GM23248 (cell line): ENCODE data around the gene C1orf52. TPM values are rescaled to one million over a fixed set of nuclear protein-coding genes. Genes with fewer than 3 reads are reported as not detected.
A peak's percentile ranks its signal among the peaks of the same experiment; 100 is the strongest.

Experiments
- DNase-seq: peaks from one replicate; pipeline ENCODE4 v3.0.0-alpha.2; 2015
- H2AFZ ChIP-seq: fragments of 200-600 bp; sonication (generic); 2 replicates; pipeline ENCODE4 v1.6.1; 2016; ENCODE audit warnings: antibody characterized with exemption
- H3F3A ChIP-seq: fragments of 200-600 bp; sonication (generic); 2 replicates; pipeline ENCODE4 v1.6.1; 2016; ENCODE audit warnings: mild to moderate bottlenecking, antibody characterized with exemption, mixed run types; ENCODE audit not compliant: insufficient read depth
- H3K27ac ChIP-seq: fragments of 200-600 bp; sonication (generic); 2 replicates; pipeline ENCODE4 v1.5.1; 2016; ENCODE audit warnings: mild to moderate bottlenecking
- H3K27me3 ChIP-seq: fragments of 200-600 bp; sonication (generic); replicated peaks from 2 replicates; pipeline ENCODE4 v1.6.1; 2016; ENCODE audit warnings: mild to moderate bottlenecking; ENCODE audit not compliant: insufficient read depth
- H3K36me3 ChIP-seq: fragments of 200-600 bp; sonication (generic); 2 replicates; pipeline ENCODE4 v1.6.1; 2016; ENCODE audit warnings: low read depth, mild to moderate bottlenecking
- H3K4me1 ChIP-seq: fragments of 200-600 bp; sonication (generic); 2 replicates; pipeline ENCODE4 v1.6.1; 2016; ENCODE audit warnings: mild to moderate bottlenecking; ENCODE audit not compliant: insufficient read depth
- H3K4me2 ChIP-seq: fragments of 200-600 bp; sonication (generic); one replicate; pipeline ENCODE4 v1.6.1; 2016; ENCODE audit warnings: mild to moderate bottlenecking; ENCODE audit not compliant: unreplicated experiment
- H3K4me3 ChIP-seq: fragments of 200-600 bp; sonication (generic); 2 replicates; pipeline ENCODE4 v1.5.1; 2016; ENCODE audit warnings: mild to moderate bottlenecking
- H3K79me2 ChIP-seq: fragments of 200-600 bp; sonication (generic); 2 replicates; pipeline ENCODE4 v1.6.1; 2016; ENCODE audit warnings: mild to moderate bottlenecking; ENCODE audit not compliant: insufficient read depth
- H3K9ac ChIP-seq: fragments of 200-600 bp; sonication (generic); 2 replicates; pipeline ENCODE4 v1.6.1; 2016; ENCODE audit warnings: mild to moderate bottlenecking
- H3K9me2 ChIP-seq: fragments of 200-600 bp; sonication (generic); 2 replicates; pipeline ENCODE4 v1.6.1; 2016; ENCODE audit warnings: mixed run types, mild to moderate bottlenecking, moderate library complexity; ENCODE audit not compliant: insufficient read depth
- H3K9me3 ChIP-seq: fragments of 200-600 bp; sonication (generic); one replicate; pipeline ENCODE4 v1.6.1; 2017; ENCODE audit warnings: low read depth
- H4K20me1 ChIP-seq: fragments of 200-600 bp; sonication (generic); 2 replicates; pipeline ENCODE4 v1.6.0; 2016; ENCODE audit not compliant: insufficient read depth
- EZH2 ChIP-seq: fragments of 200-600 bp; sonication (generic); IDR thresholded peaks from 2 replicates; pipeline ENCODE4 v1.6.1; 2018; ENCODE audit warnings: antibody characterized with exemption, mild to moderate bottlenecking; ENCODE audit not compliant: insufficient read depth, poor library complexity, severe bottlenecking
- EZH2phosphoT487 ChIP-seq: fragments of 200-600 bp; sonication (generic); IDR thresholded peaks from 2 replicates; pipeline ENCODE4 v1.6.1; 2018; ENCODE audit warnings: antibody characterized with exemption, moderate library complexity, mild to moderate bottlenecking, low read depth; ENCODE audit not compliant: insufficient read depth
- WGBS, 2 experiments: methylation state at CpG; one replicate each; pipeline ENCODE4 v1.1.6; 2015 to 2017; ENCODE audit warnings: low lambda C conversion rate in 2 of 2, low coverage in 1 of 2; ENCODE audit errors: missing lambda C conversion rate in 2 of 2; 5-methylcytosine and 5-hydroxymethylcytosine counted together
- in situ Hi-C: fragments of 300-500 bp; cut with MboI; formaldehyde crosslinking; loops from 2 replicates; pipeline ENCODE4 v1.15.0; 2020
- polyA plus RNA-seq: library from polyadenylated mRNA; unstranded; fragments of >200 nt; fragmentation: Nextera tagmentation; extraction: Ambion mirVana; gene quantifications from 2 replicates; pipeline ENCODE4 v1.2.1, GENCODE V29; 2016
- total RNA-seq: library from RNA; depleted of rRNA; stranded (reverse); fragments of >200 nt; shearing (Covaris generic); gene quantifications from 2 replicates; pipeline ENCODE4 v1.2.3, GENCODE V29; 2014

The C1orf52 gene
- total and polyA plus RNA-seq, 2 experiments from 2014 or later: 26.7 to 72.4 TPM

DNA sequence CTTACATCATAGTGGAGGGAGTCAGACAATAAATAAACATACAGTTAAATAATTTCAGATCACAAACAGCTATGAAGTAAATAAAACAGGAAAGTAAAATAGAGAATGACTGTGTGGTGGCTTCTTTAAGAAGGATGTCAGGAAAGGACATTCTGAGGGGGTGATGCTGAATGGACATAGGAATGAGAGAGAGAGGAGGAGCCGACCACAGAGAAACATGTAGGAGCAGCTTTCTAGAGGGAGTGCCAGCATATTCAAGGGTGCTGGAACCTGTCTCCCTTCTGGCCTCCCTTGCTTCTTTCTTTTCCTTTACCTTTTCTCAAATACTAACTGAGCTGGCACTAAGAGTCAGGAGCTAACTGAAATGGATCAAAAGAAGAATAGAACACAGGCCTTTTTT lies 37.5 kb upstream of the C1orf52 start:
- Histone ChIP-seq H3K79me2 (no peaks in the 10 kb centered on the region), H3K9me3 (no peaks in the 10 kb centered on the region), H3K4me3 (peak overlapping the region; percentile 56), H3K36me3 (no peaks in the 10 kb centered on the region), H3K9ac (peak overlapping the region; percentile 63), H4K20me1 (no peaks in the 10 kb centered on the region), H3K9me2 (no peaks in the 10 kb centered on the region), H3K4me1 (peaks cover 37% of the 10 kb centered on the region), H3K4me2 (peak overlapping the region; percentile 77), H3K27ac (peak overlapping the region; percentile 80), H2AFZ (no peak overlapping the region), H3F3A (peaks cover 25% of the 10 kb centered on the region), H3K27me3 (no peaks in the 10 kb centered on the region)
- DNase-seq: peak; percentile 67
- WGBS, 2 experiments: 9 to 13% methylated on average over 1 of the region's 1 CpG
- TF ChIP-seq EZH2phosphoT487: no peak
- TF ChIP-seq EZH2: no peak
- in situ Hi-C loops: no loop called here

DNA sequence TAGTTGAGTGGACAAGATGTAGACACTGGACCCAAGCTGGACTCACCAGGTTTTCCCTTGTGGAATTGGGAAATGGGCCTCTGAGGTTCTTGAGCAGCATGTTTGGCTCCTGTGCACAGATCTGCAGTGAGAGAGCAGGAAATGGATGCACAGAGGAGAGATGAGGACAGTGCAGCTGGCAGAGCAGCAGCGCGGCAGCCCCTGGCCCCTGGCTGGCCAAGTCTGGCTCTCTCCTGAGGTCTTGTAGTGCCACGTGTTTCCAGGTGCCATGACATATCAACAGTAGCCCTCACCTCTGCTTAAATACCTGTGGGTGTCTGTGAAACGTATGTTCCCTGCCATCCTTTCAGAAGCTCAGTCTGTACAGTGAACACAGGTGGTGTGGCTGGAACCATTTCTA lies 36.2 kb upstream of the C1orf52 start:
- H4K20me1 ChIP-seq: no peaks in the 10 kb centered on the region
- H3K4me3 ChIP-seq: no peak overlapping the region
- H3K36me3 ChIP-seq: no peaks in the 10 kb centered on the region
- H2AFZ ChIP-seq: no peak overlapping the region
- TF ChIP-seq EZH2phosphoT487: no peak
- no peak for TF ChIP-seq EZH2
- in situ Hi-C loops: no loop called here
- no peaks in the 10 kb centered on the region for H3K27me3 ChIP-seq
- no peaks in the 10 kb centered on the region for H3K9me2 ChIP-seq
- H3K9me3 ChIP-seq: no peaks in the 10 kb centered on the region
- peaks cover 50% of the 10 kb centered on the region for H3K4me1 ChIP-seq
- H3K4me2 ChIP-seq: no peak overlapping the region
- WGBS, 2 experiments: 86 to 87% methylated on average over 4 of the region's 4 CpGs
- H3F3A ChIP-seq: peaks cover 38% of the 10 kb centered on the region
- H3K79me2 ChIP-seq: no peaks in the 10 kb centered on the region
- no peak overlapping the region for H3K27ac ChIP-seq
- DNase-seq: no peak
- H3K9ac ChIP-seq: no peak overlapping the region

GRCh38 chr1:85295006-85295431 lies 35.6 kb upstream of the C1orf52 start:
- Histone ChIP-seq H3K9ac (no peak overlapping the region), H3K4me2 (no peak overlapping the region), H3K27ac (no peak overlapping the region), H3K36me3 (no peaks in the 10 kb centered on the region), H3F3A (peaks cover 44% of the 10 kb centered on the region), H3K9me3 (no peaks in the 10 kb centered on the region), H2AFZ (no peak overlapping the region), H3K27me3 (no peaks in the 10 kb centered on the region), H3K79me2 (no peaks in the 10 kb centered on the region), H3K4me1 (peaks cover 57% of the 10 kb centered on the region), H4K20me1 (no peaks in the 10 kb centered on the region), H3K4me3 (no peak overlapping the region), H3K9me2 (no peaks in the 10 kb centered on the region)
- in situ Hi-C loops: no loop called here
- TF ChIP-seq EZH2phosphoT487: no peak
- TF ChIP-seq EZH2: no peak
- WGBS, 2 experiments: 59 to 74% methylated on average over 3 of the region's 3 CpGs
- no peak for DNase-seq

- H4K20me1 ChIP-seq: no peaks in the 10 kb centered on the region
- H3K79me2 ChIP-seq: no peaks in the 10 kb centered on the region
- 97 to 100% methylated on average over 2 of the region's 2 CpGs for WGBS, 2 experiments
- no peak overlapping the region for H2AFZ ChIP-seq
- peaks cover 28% of the 10 kb centered on the region for H3F3A ChIP-seq
- no peak overlapping the region for H3K4me3 ChIP-seq
- in situ Hi-C loops: no loop called here
- no peaks in the 10 kb centered on the region for H3K9me2 ChIP-seq
- no peaks in the 10 kb centered on the region for H3K27me3 ChIP-seq
- H3K27ac ChIP-seq: peak overlapping the region; percentile 58
- TF ChIP-seq EZH2: no peak
- no peak for TF ChIP-seq EZH2phosphoT487
- no peaks in the 10 kb centered on the region for H3K36me3 ChIP-seq
- peak; percentile 69 for DNase-seq
- peak overlapping the region; percentile 16; the same call in 1 of the 2 replicates for H3K9ac ChIP-seq
- peaks cover 40% of the 10 kb centered on the region for H3K4me1 ChIP-seq
- H3K4me2 ChIP-seq: peak overlapping the region; percentile 38
- no peaks in the 10 kb centered on the region for H3K9me3 ChIP-seq
Observed at GRCh38 chr1:85290826-85291225, 31.4 kb upstream of the C1orf52 start.
